H9 (cell line): ENCODE measurements around the gene HEPHL1. TPM values are rescaled to one million over a fixed set of nuclear protein-coding genes. Genes with fewer than 3 reads are reported as not detected.

Source experiments
- DNase-seq: peaks from one replicate; pipeline ENCODE4 v3.0.0-alpha.2; 2017
- H2AFZ ChIP-seq: one replicate; pipeline ENCODE4 v1.6.1; 2013; ENCODE audit warnings: mild to moderate bottlenecking, low read length, control low read depth, moderate library complexity
- H2AK5ac ChIP-seq: 2 replicates; pipeline ENCODE4 v1.6.1; 2013; ENCODE audit warnings: low read length, control low read depth, mixed read lengths; ENCODE audit not compliant: insufficient read length
- H2BK120ac ChIP-seq: one replicate; pipeline ENCODE4 v1.6.1; 2013; ENCODE audit warnings: low read depth, mild to moderate bottlenecking, low read length, control low read depth, inconsistent platforms; ENCODE audit not compliant: poor library complexity, severe bottlenecking
- H2BK12ac ChIP-seq: 2 replicates; pipeline ENCODE4 v1.6.1; 2013; ENCODE audit warnings: low read length, control low read depth, mixed read lengths, low read depth; ENCODE audit not compliant: insufficient read length
- H2BK15ac ChIP-seq: 2 replicates; pipeline ENCODE4 v1.6.1; 2013; ENCODE audit warnings: low read depth, low read length, control low read depth
- H2BK20ac ChIP-seq: one replicate; pipeline ENCODE4 v1.6.1; 2013; ENCODE audit warnings: low read depth, mild to moderate bottlenecking, low read length, control low read depth, inconsistent platforms; ENCODE audit not compliant: poor library complexity, severe bottlenecking
- H2BK5ac ChIP-seq: 2 replicates; pipeline ENCODE4 v1.6.1; 2013; ENCODE audit warnings: low read length, control low read depth, mixed read lengths; ENCODE audit not compliant: insufficient read length
- H3K14ac ChIP-seq: 2 replicates; pipeline ENCODE4 v1.6.1; 2013; ENCODE audit warnings: low read length, control low read depth; ENCODE audit not compliant: insufficient read depth
- H3K18ac ChIP-seq: 2 replicates; pipeline ENCODE4 v1.6.1; 2013; ENCODE audit warnings: low read depth, mild to moderate bottlenecking, mixed read lengths, low read length, control low read depth; ENCODE audit not compliant: insufficient read length
- H3K23ac ChIP-seq: 2 replicates; pipeline ENCODE4 v1.6.1; 2013; ENCODE audit warnings: low read length, control low read depth, mixed read lengths, low read depth; ENCODE audit not compliant: insufficient read length
- H3K23me2 ChIP-seq: 2 replicates; pipeline ENCODE4 v1.6.1; 2013; ENCODE audit warnings: low read depth, mild to moderate bottlenecking, mixed read lengths, low read length, control low read depth; ENCODE audit not compliant: insufficient read length, poor library complexity, severe bottlenecking
- H3K27ac ChIP-seq: 2 replicates; pipeline ENCODE4 v1.5.1; 2013; ENCODE audit warnings: low read length, control low read depth, mixed read lengths, low read depth; ENCODE audit not compliant: insufficient read length
- H3K27me3 ChIP-seq: 2 replicates; pipeline ENCODE4 v1.6.1; 2013; ENCODE audit warnings: low read length, control low read depth, inconsistent platforms; ENCODE audit not compliant: insufficient read depth
- H3K4ac ChIP-seq: 2 replicates; pipeline ENCODE4 v1.6.1; 2013; ENCODE audit warnings: low read depth, mild to moderate bottlenecking, control low read depth, inconsistent platforms, low read length, moderate library complexity
- H3K4me1 ChIP-seq: 2 replicates; pipeline ENCODE4 v1.6.1; 2013; ENCODE audit warnings: low read length, control low read depth, inconsistent platforms; ENCODE audit not compliant: insufficient read depth
- H3K4me2 ChIP-seq: 2 replicates; pipeline ENCODE4 v1.6.1; 2013; ENCODE audit warnings: low read length, control low read depth, mixed read lengths; ENCODE audit not compliant: insufficient read length, insufficient read depth
- H3K56ac ChIP-seq: 2 replicates; pipeline ENCODE4 v1.6.1; 2013; ENCODE audit warnings: low read depth, mild to moderate bottlenecking, mixed read lengths, low read length, control low read depth; ENCODE audit not compliant: insufficient read length
- H3K79me1 ChIP-seq: 2 replicates; pipeline ENCODE4 v1.6.1; 2013; ENCODE audit warnings: low read depth, mild to moderate bottlenecking, moderate library complexity, low read length, control low read depth, inconsistent platforms; ENCODE audit not compliant: insufficient read depth, poor library complexity, severe bottlenecking
- H3K79me2 ChIP-seq: 2 replicates; pipeline ENCODE4 v1.6.1; 2013; ENCODE audit warnings: low read length, control low read depth, inconsistent platforms; ENCODE audit not compliant: insufficient read depth
- H3K9ac ChIP-seq: 2 replicates; pipeline ENCODE4 v1.6.1; 2013; ENCODE audit warnings: low read length, control low read depth, mixed read lengths; ENCODE audit not compliant: insufficient read length; ENCODE audit errors: extremely low read depth
- H3K9me3 ChIP-seq: one replicate; pipeline ENCODE4 v1.6.1; 2013; ENCODE audit warnings: low read depth, low read length, inconsistent platforms; ENCODE audit not compliant: control insufficient read depth
- H3T11ph ChIP-seq: one replicate; pipeline ENCODE4 v1.6.1; 2013; ENCODE audit warnings: mild to moderate bottlenecking, low read length, control low read depth, inconsistent platforms
- H4K20me1 ChIP-seq: one replicate; pipeline ENCODE4 v1.6.1; 2013; ENCODE audit not compliant: control insufficient read depth, insufficient read length, insufficient read depth
- H4K5ac ChIP-seq: 2 replicates; pipeline ENCODE4 v1.6.1; 2013; ENCODE audit warnings: low read depth, mild to moderate bottlenecking, mixed read lengths, low read length, control low read depth; ENCODE audit not compliant: insufficient read length
- H4K8ac ChIP-seq: replicated peaks from 2 replicates; pipeline ENCODE4 v1.6.1; 2013; ENCODE audit warnings: low read length, control low read depth, mixed read lengths, low read depth; ENCODE audit not compliant: insufficient read length
- H4K91ac ChIP-seq: 2 replicates; pipeline ENCODE4 v1.6.1; 2013; ENCODE audit warnings: low read depth, mild to moderate bottlenecking, moderate library complexity, mixed read lengths, low read length, control low read depth; ENCODE audit not compliant: insufficient read length
- H3K27ac Mint-ChIP-seq, 3 experiments: 2 replicates in 2 of 3; 3 replicates in 1 of 3; pipeline ENCODE4 v1.8.0; 2020 to 2021; ENCODE audit warnings: mixed read lengths in 3 of 3, mild to moderate bottlenecking in 1 of 3, moderate library complexity in 1 of 3
- H3K27me3 Mint-ChIP-seq: 2 replicates; pipeline ENCODE4 v1.8.0; 2021; ENCODE audit warnings: low read depth, mild to moderate bottlenecking, moderate library complexity, mixed read lengths
- H3K36me3 Mint-ChIP-seq, 3 experiments: 2 replicates in 2 of 3; 3 replicates in 1 of 3; pipeline ENCODE4 v1.8.0; 2020 to 2021; ENCODE audit warnings: low read depth in 3 of 3, mixed read lengths in 3 of 3; ENCODE audit not compliant: insufficient read depth in 1 of 3
- H3K4me1 Mint-ChIP-seq, 2 experiments: 2 replicates each; pipeline ENCODE4 v1.8.0; 2020; ENCODE audit warnings: mixed read lengths in 2 of 2
- H3K4me3 Mint-ChIP-seq, 2 experiments: 2 replicates in 1 of 2; 3 replicates in 1 of 2; pipeline ENCODE4 v1.8.0; 2020 to 2021; ENCODE audit warnings: mild to moderate bottlenecking in 2 of 2, mixed read lengths in 2 of 2, moderate library complexity in 1 of 2
- H3K9me3 Mint-ChIP-seq, 2 experiments: 2 replicates in 1 of 2; 3 replicates in 1 of 2; pipeline ENCODE4 v1.8.0; 2020; ENCODE audit warnings: mild to moderate bottlenecking in 2 of 2, mixed read lengths in 2 of 2, moderate library complexity in 1 of 2
- WGBS: extraction: QIAGEN DNeasy Blood & Tissue Kit; methylation state at CpG from one replicate; pipeline ENCODE4 v1.1.7; 2013; ENCODE audit warnings: missing lambda C conversion rate, low lambda C conversion rate, mixed read lengths; ENCODE audit not compliant: insufficient read length; ENCODE audit errors: extremely low coverage; 5-methylcytosine and 5-hydroxymethylcytosine counted together
- total RNA-seq: library from RNA; stranded (reverse); gene quantifications from 2 replicates; pipeline ENCODE4 v1.2.1, GENCODE V29; 2021
- TF ChIP-seq, protein P1 (sequence below): fragments of 200-600 bp; sonication (generic); conservative IDR thresholded peaks from 3 replicates; pipeline ENCODE4 v1.8.0; 2021; ENCODE audit warnings: antibody characterized with exemption, mild to moderate bottlenecking

The HEPHL1 gene
- total RNA-seq, 1 experiment from 2014 or later: not detected

DNA sequence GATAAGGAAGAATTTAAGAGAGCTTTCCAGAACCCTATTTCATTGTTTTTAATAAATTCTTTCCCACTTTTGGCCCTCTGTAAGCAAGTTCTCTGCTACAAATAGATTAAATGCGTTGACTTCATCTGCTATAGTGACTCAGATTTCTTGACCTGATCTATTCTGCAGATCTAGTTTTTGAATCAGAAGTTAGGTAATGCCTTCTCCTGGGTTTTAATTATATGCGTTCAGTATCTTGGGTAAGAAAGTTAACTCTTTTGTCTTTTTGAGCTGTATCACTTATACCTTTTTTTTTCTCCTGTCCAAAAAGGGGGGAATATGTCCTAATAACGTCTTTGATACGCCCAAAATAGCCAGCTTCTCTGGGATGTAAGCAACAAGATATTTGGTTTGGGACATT, 2.4 kb upstream of the HEPHL1 start:
- no peak overlapping the region for H3T11ph ChIP-seq
- no peak overlapping the region for H3K27ac ChIP-seq
- no peak overlapping the region for H2BK12ac ChIP-seq
- peaks cover 0 to 2% (median 0%) of the 10 kb centered on the region in 3 experiments; a peak in 1 of 7 replicates for H3K36me3 Mint-ChIP-seq
- no peak overlapping the region for H4K5ac ChIP-seq
- no peaks in the 10 kb centered on the region for H3K4me1 ChIP-seq
- H3K9ac ChIP-seq: no peak overlapping the region
- no peak overlapping the region for H4K91ac ChIP-seq
- H3K79me1 ChIP-seq: no peaks in the 10 kb centered on the region
- no peak overlapping the region for H2AK5ac ChIP-seq
- no peaks in the 10 kb centered on the region for H4K20me1 ChIP-seq
- no peak overlapping the region for H4K8ac ChIP-seq
- no peak overlapping the region for H2BK20ac ChIP-seq
- no peaks in the 10 kb centered on the region for H3K23me2 ChIP-seq
- no peaks in the 10 kb centered on the region for H3K79me2 ChIP-seq
- H3K18ac ChIP-seq: no peak overlapping the region
- H3K14ac ChIP-seq: no peak overlapping the region
- H3K9me3 Mint-ChIP-seq: peaks cover 7 to 11% of the 10 kb centered on the region in 2 experiments; a peak in 4 of 5 replicates
- no peak overlapping the region for H2BK120ac ChIP-seq
- H2BK15ac ChIP-seq: no peak overlapping the region
- no peak overlapping the region for H2BK5ac ChIP-seq
- peaks cover 2 to 5% of the 10 kb centered on the region in 2 experiments; a peak in 2 of 4 replicates for H3K4me1 Mint-ChIP-seq
- peaks cover 3% of the 10 kb centered on the region for H3K9me3 ChIP-seq
- no peak overlapping the region for H3K23ac ChIP-seq
- H3K4me2 ChIP-seq: no peak overlapping the region
- H2AFZ ChIP-seq: no peak overlapping the region
- no peak overlapping the region for H3K4ac ChIP-seq
- no peak overlapping the region for H3K56ac ChIP-seq
- no peak overlapping the region for H3K27ac Mint-ChIP-seq
- no peak overlapping the region for H3K4me3 Mint-ChIP-seq
- no peaks in the 10 kb centered on the region for H3K27me3 Mint-ChIP-seq
- no peaks in the 10 kb centered on the region for H3K27me3 ChIP-seq
- no CpG with 5 or more reads among the region's 4 CpGs for WGBS
- TF ChIP-seq, protein P1, sequence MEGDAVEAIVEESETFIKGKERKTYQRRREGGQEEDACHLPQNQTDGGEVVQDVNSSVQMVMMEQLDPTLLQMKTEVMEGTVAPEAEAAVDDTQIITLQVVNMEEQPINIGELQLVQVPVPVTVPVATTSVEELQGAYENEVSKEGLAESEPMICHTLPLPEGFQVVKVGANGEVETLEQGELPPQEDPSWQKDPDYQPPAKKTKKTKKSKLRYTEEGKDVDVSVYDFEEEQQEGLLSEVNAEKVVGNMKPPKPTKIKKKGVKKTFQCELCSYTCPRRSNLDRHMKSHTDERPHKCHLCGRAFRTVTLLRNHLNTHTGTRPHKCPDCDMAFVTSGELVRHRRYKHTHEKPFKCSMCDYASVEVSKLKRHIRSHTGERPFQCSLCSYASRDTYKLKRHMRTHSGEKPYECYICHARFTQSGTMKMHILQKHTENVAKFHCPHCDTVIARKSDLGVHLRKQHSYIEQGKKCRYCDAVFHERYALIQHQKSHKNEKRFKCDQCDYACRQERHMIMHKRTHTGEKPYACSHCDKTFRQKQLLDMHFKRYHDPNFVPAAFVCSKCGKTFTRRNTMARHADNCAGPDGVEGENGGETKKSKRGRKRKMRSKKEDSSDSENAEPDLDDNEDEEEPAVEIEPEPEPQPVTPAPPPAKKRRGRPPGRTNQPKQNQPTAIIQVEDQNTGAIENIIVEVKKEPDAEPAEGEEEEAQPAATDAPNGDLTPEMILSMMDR: no peak
- no peak for DNase-seq
